GM23338 (cell line): Measurements from ENCODE around the gene IQSEC2.

Experiments used
- CREB1 ChIP-seq: fragments of 250-450 bp; sonication (Bioruptor Pico); IDR thresholded peaks from 2 replicates; pipeline ENCODE4 v1.5.0; 2020; ENCODE audit warnings: low read depth, mild to moderate bottlenecking, moderate library complexity
- ETS1 ChIP-seq: IDR thresholded peaks from 2 replicates; pipeline ENCODE4 v1.6.1; 2016; ENCODE audit warnings: antibody characterized with exemption
- EZH2 ChIP-seq: fragments of 200-600 bp; sonication (generic); IDR thresholded peaks from one replicate; pipeline ENCODE4 v1.8.0; 2017; ENCODE audit warnings: antibody characterized with exemption, mild to moderate bottlenecking, low read depth; ENCODE audit not compliant: unreplicated experiment
- EZH2phosphoT487 ChIP-seq: fragments of 200-600 bp; sonication (generic); IDR thresholded peaks from one replicate; pipeline ENCODE4 v1.8.1; 2018; ENCODE audit warnings: antibody characterized with exemption; ENCODE audit not compliant: unreplicated experiment
- JUNB ChIP-seq: IDR thresholded peaks from one replicate; pipeline ENCODE4 v1.6.1; 2016; ENCODE audit warnings: antibody characterized with exemption; ENCODE audit not compliant: unreplicated experiment
- NANOG ChIP-seq: IDR thresholded peaks from 2 replicates; pipeline ENCODE4 v1.6.1; 2016; ENCODE audit warnings: antibody characterized with exemption, borderline replicate concordance
- POLR2AphosphoS5 ChIP-seq: IDR thresholded peaks from 2 replicates; pipeline ENCODE4 v1.6.1; 2016; ENCODE audit warnings: antibody characterized with exemption, low read depth
- STAT1 ChIP-seq: IDR thresholded peaks from one replicate; pipeline ENCODE4 v1.6.1; 2016; ENCODE audit warnings: antibody characterized with exemption; ENCODE audit not compliant: unreplicated experiment
- ZNF331 ChIP-seq: fragments of 250-450 bp; sonication (Bioruptor Pico); IDR thresholded peaks from 2 replicates; pipeline ENCODE4 v1.5.0; 2020; ENCODE audit warnings: low read depth, mild to moderate bottlenecking, moderate library complexity
- TF ChIP-seq, protein P1 (sequence below), 2 experiments: fragments of 200-600 bp in 1 of 2; sonication (generic) in 1 of 2; conservative IDR thresholded peaks; 2 replicates each; pipeline versions ENCODE4 v1.5.1 to v1.6.1; 2016 to 2017; ENCODE audit warnings: antibody characterized with exemption in 2 of 2, low read depth in 2 of 2, mild to moderate bottlenecking in 2 of 2, moderate library complexity in 1 of 2
- TF ChIP-seq, protein P2 (sequence below): IDR thresholded peaks from one replicate; pipeline ENCODE4 v1.6.1; 2018; ENCODE audit warnings: antibody characterized with exemption; ENCODE audit not compliant: unreplicated experiment

- TF ChIP-seq JUNB, result no peak
- TF ChIP-seq, protein P1, sequence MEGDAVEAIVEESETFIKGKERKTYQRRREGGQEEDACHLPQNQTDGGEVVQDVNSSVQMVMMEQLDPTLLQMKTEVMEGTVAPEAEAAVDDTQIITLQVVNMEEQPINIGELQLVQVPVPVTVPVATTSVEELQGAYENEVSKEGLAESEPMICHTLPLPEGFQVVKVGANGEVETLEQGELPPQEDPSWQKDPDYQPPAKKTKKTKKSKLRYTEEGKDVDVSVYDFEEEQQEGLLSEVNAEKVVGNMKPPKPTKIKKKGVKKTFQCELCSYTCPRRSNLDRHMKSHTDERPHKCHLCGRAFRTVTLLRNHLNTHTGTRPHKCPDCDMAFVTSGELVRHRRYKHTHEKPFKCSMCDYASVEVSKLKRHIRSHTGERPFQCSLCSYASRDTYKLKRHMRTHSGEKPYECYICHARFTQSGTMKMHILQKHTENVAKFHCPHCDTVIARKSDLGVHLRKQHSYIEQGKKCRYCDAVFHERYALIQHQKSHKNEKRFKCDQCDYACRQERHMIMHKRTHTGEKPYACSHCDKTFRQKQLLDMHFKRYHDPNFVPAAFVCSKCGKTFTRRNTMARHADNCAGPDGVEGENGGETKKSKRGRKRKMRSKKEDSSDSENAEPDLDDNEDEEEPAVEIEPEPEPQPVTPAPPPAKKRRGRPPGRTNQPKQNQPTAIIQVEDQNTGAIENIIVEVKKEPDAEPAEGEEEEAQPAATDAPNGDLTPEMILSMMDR (conservative IDR thresholded peaks at IDR 0.05; ENCODE audit: low read depth in 2 of 2), result no peak
- no peak for TF ChIP-seq ETS1
- no peak for TF ChIP-seq EZH2phosphoT487
- no peak for TF ChIP-seq CREB1 (CRISPR knock-in tag)
- TF ChIP-seq POLR2AphosphoS5, result no peak
- TF ChIP-seq, protein P2, sequence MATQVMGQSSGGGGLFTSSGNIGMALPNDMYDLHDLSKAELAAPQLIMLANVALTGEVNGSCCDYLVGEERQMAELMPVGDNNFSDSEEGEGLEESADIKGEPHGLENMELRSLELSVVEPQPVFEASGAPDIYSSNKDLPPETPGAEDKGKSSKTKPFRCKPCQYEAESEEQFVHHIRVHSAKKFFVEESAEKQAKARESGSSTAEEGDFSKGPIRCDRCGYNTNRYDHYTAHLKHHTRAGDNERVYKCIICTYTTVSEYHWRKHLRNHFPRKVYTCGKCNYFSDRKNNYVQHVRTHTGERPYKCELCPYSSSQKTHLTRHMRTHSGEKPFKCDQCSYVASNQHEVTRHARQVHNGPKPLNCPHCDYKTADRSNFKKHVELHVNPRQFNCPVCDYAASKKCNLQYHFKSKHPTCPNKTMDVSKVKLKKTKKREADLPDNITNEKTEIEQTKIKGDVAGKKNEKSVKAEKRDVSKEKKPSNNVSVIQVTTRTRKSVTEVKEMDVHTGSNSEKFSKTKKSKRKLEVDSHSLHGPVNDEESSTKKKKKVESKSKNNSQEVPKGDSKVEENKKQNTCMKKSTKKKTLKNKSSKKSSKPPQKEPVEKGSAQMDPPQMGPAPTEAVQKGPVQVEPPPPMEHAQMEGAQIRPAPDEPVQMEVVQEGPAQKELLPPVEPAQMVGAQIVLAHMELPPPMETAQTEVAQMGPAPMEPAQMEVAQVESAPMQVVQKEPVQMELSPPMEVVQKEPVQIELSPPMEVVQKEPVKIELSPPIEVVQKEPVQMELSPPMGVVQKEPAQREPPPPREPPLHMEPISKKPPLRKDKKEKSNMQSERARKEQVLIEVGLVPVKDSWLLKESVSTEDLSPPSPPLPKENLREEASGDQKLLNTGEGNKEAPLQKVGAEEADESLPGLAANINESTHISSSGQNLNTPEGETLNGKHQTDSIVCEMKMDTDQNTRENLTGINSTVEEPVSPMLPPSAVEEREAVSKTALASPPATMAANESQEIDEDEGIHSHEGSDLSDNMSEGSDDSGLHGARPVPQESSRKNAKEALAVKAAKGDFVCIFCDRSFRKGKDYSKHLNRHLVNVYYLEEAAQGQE, result no peak
- no peak for TF ChIP-seq ZNF331 (CRISPR knock-in tag)
- TF ChIP-seq STAT1, result no peak
- TF ChIP-seq EZH2, result no peak
- TF ChIP-seq NANOG, result no peak
Observed at GRCh38 chrX:53241558-53241957, 39.8 kb downstream of the IQSEC2 start.
